Trophoblast cell (in vitro differentiated cells and primary cell): ENCODE results near the gene PAQR7.

Experiments
- DNase-seq, 2 donors: peaks; one replicate each; pipeline ENCODE4 v3.0.0-alpha.2; 2016
- H2AFZ ChIP-seq: 2 replicates; pipeline ENCODE4 v1.6.1; 2013; ENCODE audit warnings: low read length, moderate library complexity, mild to moderate bottlenecking; ENCODE audit not compliant: insufficient read depth, poor library complexity
- H2AK5ac ChIP-seq: 2 replicates; pipeline ENCODE4 v1.6.1; 2013; ENCODE audit warnings: mild to moderate bottlenecking, low read length
- H2BK120ac ChIP-seq: 2 replicates; pipeline ENCODE4 v1.6.1; 2013; ENCODE audit warnings: low read length, mild to moderate bottlenecking, moderate library complexity; ENCODE audit not compliant: insufficient read depth, poor library complexity
- H2BK12ac ChIP-seq: 2 replicates; pipeline ENCODE4 v1.6.1; 2013; ENCODE audit warnings: mild to moderate bottlenecking, low read length, moderate library complexity
- H2BK5ac ChIP-seq: 2 replicates; pipeline ENCODE4 v1.6.1; 2013; ENCODE audit warnings: low read length, low read depth, moderate library complexity, mild to moderate bottlenecking; ENCODE audit not compliant: poor library complexity
- H3K14ac ChIP-seq: 2 replicates; pipeline ENCODE4 v1.6.1; 2013; ENCODE audit warnings: mild to moderate bottlenecking, low read length
- H3K18ac ChIP-seq: 2 replicates; pipeline ENCODE4 v1.6.1; 2013; ENCODE audit warnings: mild to moderate bottlenecking, low read length
- H3K23ac ChIP-seq: 2 replicates; pipeline ENCODE4 v1.6.1; 2013; ENCODE audit warnings: low read length
- H3K27ac ChIP-seq: 2 replicates; pipeline ENCODE4 v1.5.1; 2013; ENCODE audit warnings: low read depth, mild to moderate bottlenecking, inconsistent platforms, low read length, moderate library complexity
- H3K27me3 ChIP-seq: 2 replicates; pipeline ENCODE4 v1.6.1; 2013; ENCODE audit warnings: inconsistent platforms, mild to moderate bottlenecking, low read length, moderate library complexity; ENCODE audit not compliant: insufficient read depth
- H3K36me3 ChIP-seq, 2 experiments: 1 replicate in 1 of 2; 2 replicates in 1 of 2; pipeline ENCODE4 v1.6.1; 2013; ENCODE audit warnings: low read length in 2 of 2, mild to moderate bottlenecking in 2 of 2, moderate library complexity in 1 of 2; ENCODE audit not compliant: insufficient read depth in 2 of 2, control insufficient read depth in 1 of 2
- H3K4ac ChIP-seq: 2 replicates; pipeline ENCODE4 v1.6.1; 2013; ENCODE audit warnings: low read depth, mild to moderate bottlenecking, low read length, moderate library complexity
- H3K4me1 ChIP-seq, 2 experiments: 1 replicate in 1 of 2; 2 replicates in 1 of 2; pipeline ENCODE4 v1.6.1; 2013; ENCODE audit warnings: low read length in 2 of 2, mild to moderate bottlenecking in 2 of 2, moderate library complexity in 1 of 2; ENCODE audit not compliant: insufficient read depth in 2 of 2, control insufficient read depth in 1 of 2
- H3K4me2 ChIP-seq: 2 replicates; pipeline ENCODE4 v1.6.1; 2013; ENCODE audit warnings: inconsistent platforms, mild to moderate bottlenecking, low read length, moderate library complexity
- H3K4me3 ChIP-seq: 2 replicates; pipeline ENCODE4 v1.5.1; 2013; ENCODE audit warnings: mild to moderate bottlenecking, low read depth, low read length, inconsistent platforms
- H3K79me1 ChIP-seq: one replicate; pipeline ENCODE4 v1.6.1; 2013; ENCODE audit warnings: low read length
- H3K79me2 ChIP-seq: 2 replicates; pipeline ENCODE4 v1.6.1; 2013; ENCODE audit warnings: low read length, mild to moderate bottlenecking; ENCODE audit not compliant: control insufficient read depth, insufficient read depth, poor library complexity
- H3K9ac ChIP-seq: 2 replicates; pipeline ENCODE4 v1.6.1; 2013; ENCODE audit warnings: mild to moderate bottlenecking, low read length
- H3K9me3 ChIP-seq: 2 replicates; pipeline ENCODE4 v1.6.1; 2013; ENCODE audit warnings: low read depth, mild to moderate bottlenecking, control low read depth, inconsistent platforms, low read length; ENCODE audit not compliant: insufficient read depth
- H4K12ac ChIP-seq: 2 replicates; pipeline ENCODE4 v1.6.1; 2013; ENCODE audit warnings: low read depth, mild to moderate bottlenecking, low read length, moderate library complexity
- H4K8ac ChIP-seq: 2 replicates; pipeline ENCODE4 v1.6.1; 2013; ENCODE audit warnings: low read depth, mild to moderate bottlenecking, low read length, moderate library complexity
- H4K91ac ChIP-seq: one replicate; pipeline ENCODE4 v1.6.1; 2013; ENCODE audit warnings: low read depth, mild to moderate bottlenecking, low read length, moderate library complexity
- whole genome bisulfite sequencing: extraction: QIAGEN DNeasy Blood & Tissue Kit; methylation state at CpG from one replicate; pipeline ENCODE4 v1.1.7; 2013; ENCODE audit warnings: missing lambda C conversion rate; ENCODE audit not compliant: insufficient read length, insufficient coverage; ENCODE audit errors: extremely low coverage; 5-methylcytosine and 5-hydroxymethylcytosine counted together

Gene PAQR7

DNA sequence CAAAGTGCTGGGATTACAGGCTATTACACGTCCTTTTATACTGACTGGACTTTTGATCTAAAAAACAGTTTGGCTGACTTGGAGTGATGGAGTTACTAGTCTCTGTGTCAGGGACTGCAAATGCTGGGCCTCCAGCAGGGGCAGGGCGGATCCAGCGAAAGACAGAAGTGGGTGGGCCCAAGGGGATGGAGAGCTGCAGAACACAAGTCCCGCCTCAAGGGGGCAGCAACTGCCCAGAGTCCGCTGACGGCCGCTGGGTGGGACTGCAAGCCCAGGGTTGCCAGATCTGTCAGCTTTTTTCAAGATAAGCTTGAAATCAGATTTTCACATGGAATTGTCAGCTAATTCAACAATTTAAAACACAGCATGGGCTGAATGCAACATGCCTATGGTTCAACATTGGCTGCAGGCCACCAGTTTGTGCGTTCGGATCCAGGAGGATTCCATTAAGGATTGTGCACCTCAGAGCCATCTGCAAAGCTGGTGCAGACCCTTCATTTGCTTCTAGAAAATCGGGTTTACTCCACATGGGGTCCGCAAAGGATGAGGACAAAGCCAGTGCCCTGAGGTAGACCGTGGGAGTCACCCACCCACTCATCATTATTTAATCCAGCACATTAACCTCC lies 20.0 kb upstream of the PAQR7 start:
- Histone ChIP-seq H3K23ac (no peak overlapping the region), H3K18ac (no peak overlapping the region), H3K79me2 (peaks cover 5% of the 10 kb centered on the region), H3K4me3 (no peak overlapping the region), H2AFZ (no peak overlapping the region), H3K79me1 (peaks cover 14% of the 10 kb centered on the region), H2BK12ac (no peak overlapping the region), H3K9ac (no peak overlapping the region), H3K36me3 (peaks cover 17 to 34% of the 10 kb centered on the region in 2 experiments), H3K4me1 (peaks cover 11 to 18% of the 10 kb centered on the region in 2 experiments), H3K4me2 (no peak overlapping the region), H3K27me3 (no peaks in the 10 kb centered on the region), H2AK5ac (no peak overlapping the region), H4K91ac (peak overlapping the region; percentile 25), H3K4ac (no peak overlapping the region), H4K12ac (peak overlapping the region; percentile 27), H3K27ac (no peak overlapping the region), H4K8ac (peak overlapping the region; percentile 17), H3K14ac (no peak overlapping the region), H2BK120ac (no peak overlapping the region), H3K9me3 (no peaks in the 10 kb centered on the region), H2BK5ac (no peak overlapping the region)
- WGBS, result no CpG with 5 or more reads among the region's 12 CpGs
- DNase-seq, result peak; percentile 90 to 97

DNA sequence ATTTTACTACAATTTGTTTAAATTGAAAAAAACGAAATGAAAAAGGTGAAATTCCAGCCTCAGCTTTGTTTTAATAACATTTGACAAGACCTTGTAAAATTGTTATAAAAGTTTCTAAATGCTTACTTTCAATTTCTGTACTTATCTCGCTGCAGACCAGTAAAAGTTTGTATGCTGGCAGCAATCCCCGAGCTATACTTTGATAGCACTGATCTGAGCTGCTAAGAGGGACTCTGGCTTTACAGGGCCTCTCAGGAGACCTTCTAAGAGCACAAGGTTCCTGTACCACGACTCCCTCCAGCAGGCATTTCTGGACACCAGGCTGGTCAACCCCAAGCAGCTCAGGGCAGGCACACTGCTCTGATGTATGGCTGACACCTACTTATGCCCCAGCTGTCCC lies 17.6 kb upstream of the PAQR7 start:
- H2BK120ac ChIP-seq, result peak overlapping the region; percentile 59
- no peak overlapping the region for H3K23ac ChIP-seq
- peak overlapping the region; percentile 64 for H4K91ac ChIP-seq
- H2BK12ac ChIP-seq, result peak overlapping the region; percentile 70
- H2AFZ ChIP-seq, result no peak overlapping the region
- H3K4me1 ChIP-seq, result peaks cover 21 to 31% of the 10 kb centered on the region in 2 experiments
- H3K9me3 ChIP-seq, result no peaks in the 10 kb centered on the region
- H3K14ac ChIP-seq, result peak overlapping the region; percentile 18
- no peak overlapping the region for H3K9ac ChIP-seq
- H3K4ac ChIP-seq, result peak overlapping the region; percentile 28
- H4K12ac ChIP-seq, result no peak overlapping the region
- H3K18ac ChIP-seq, result peak overlapping the region; percentile 25
- DNase-seq, result no peak
- H3K4me2 ChIP-seq, result no peak overlapping the region
- peak overlapping the region; percentile 56 for H3K27ac ChIP-seq
- H3K79me1 ChIP-seq, result peaks cover 22% of the 10 kb centered on the region
- WGBS, result no CpG with 5 or more reads among the region's 4 CpGs
- H2AK5ac ChIP-seq, result peak overlapping the region; percentile 86
- no peaks in the 10 kb centered on the region for H3K27me3 ChIP-seq
- peak overlapping the region; percentile 45 for H2BK5ac ChIP-seq
- H4K8ac ChIP-seq, result no peak overlapping the region
- H3K36me3 ChIP-seq, result peaks cover 6 to 16% of the 10 kb centered on the region in 2 experiments
- H3K79me2 ChIP-seq, result peaks cover 5% of the 10 kb centered on the region
- no peak overlapping the region for H3K4me3 ChIP-seq

DNA sequence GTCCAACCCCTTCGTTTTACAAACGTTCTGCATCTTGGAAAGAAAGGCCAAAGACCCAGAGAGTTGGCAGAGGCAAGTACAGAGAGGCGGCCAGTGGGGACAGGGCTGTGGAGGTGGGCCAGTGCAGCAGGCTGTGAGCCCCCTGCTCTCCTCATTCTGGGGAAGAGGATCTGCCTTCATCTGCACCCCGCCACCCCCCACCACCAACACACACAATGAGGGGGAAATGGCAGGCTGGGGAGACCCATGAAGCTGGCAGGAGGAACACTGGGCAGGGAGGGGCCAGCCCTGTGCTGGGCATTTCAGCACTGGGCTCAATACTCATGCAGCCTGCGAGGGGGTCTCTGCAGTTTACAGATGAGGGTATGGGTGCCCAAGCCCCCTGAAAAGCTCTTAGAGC lies 16.1 kb upstream of the PAQR7 start:
- Histone ChIP-seq H3K27me3 (no peaks in the 10 kb centered on the region), H2BK12ac (peak overlapping the region; percentile 99), H3K9ac (no peak overlapping the region), H2BK5ac (peak overlapping the region; percentile 94), H3K4me1 (peaks cover 21 to 31% of the 10 kb centered on the region in 2 experiments), H3K79me1 (peaks cover 23% of the 10 kb centered on the region), H3K23ac (no peak overlapping the region), H2AK5ac (peak overlapping the region; percentile 97), H4K91ac (peak overlapping the region; percentile 99), H3K14ac (peak overlapping the region; percentile 85), H3K18ac (peak overlapping the region; percentile 94), H4K12ac (peak overlapping the region; percentile 11), H3K4me2 (no peak overlapping the region), H2BK120ac (peak overlapping the region; percentile 98), H3K4me3 (no peak overlapping the region), H3K79me2 (peaks cover 5% of the 10 kb centered on the region), H3K27ac (peak overlapping the region; percentile 93), H3K36me3 (peaks cover 4 to 6% of the 10 kb centered on the region in 2 experiments), H2AFZ (no peak overlapping the region), H3K4ac (peak overlapping the region; percentile 68), H4K8ac (peak overlapping the region; percentile 88), H3K9me3 (no peaks in the 10 kb centered on the region)
- no CpG with 5 or more reads among the region's 5 CpGs for WGBS
- DNase-seq, result no peak

- Histone ChIP-seq H3K9me3 (no peaks in the 10 kb centered on the region), H2BK5ac (peak overlapping the region; percentile 56), H3K23ac (no peak overlapping the region), H3K4me3 (no peak overlapping the region), H2AFZ (no peak overlapping the region), H3K14ac (peak overlapping the region; percentile 20), H2BK120ac (peak overlapping the region; percentile 37), H3K27ac (peak overlapping the region; percentile 92), H3K4me1 (peaks cover 21 to 29% of the 10 kb centered on the region in 2 experiments), H2BK12ac (peak overlapping the region; percentile 8), H4K91ac (peak overlapping the region; percentile 56), H2AK5ac (no peak overlapping the region), H3K4ac (no peak overlapping the region), H3K27me3 (no peaks in the 10 kb centered on the region), H3K79me1 (peaks cover 23% of the 10 kb centered on the region), H3K36me3 (peaks cover 4 to 5% of the 10 kb centered on the region in 2 experiments), H3K79me2 (peaks cover 5% of the 10 kb centered on the region), H3K18ac (no peak overlapping the region), H4K8ac (peak overlapping the region; percentile 42), H4K12ac (no peak overlapping the region), H3K9ac (no peak overlapping the region), H3K4me2 (peak overlapping the region; percentile 11)
- WGBS, result no CpG with 5 or more reads among the region's 10 CpGs
- peak; percentile 92 to 94 for DNase-seq
Observed at GRCh38 chr1:25890239-25891034, 14.9 kb upstream of the PAQR7 start.
